Spleen (tissue), 11 donors: ENCODE data around the gene LRIT1. TPM values are rescaled to one million over a fixed set of nuclear protein-coding genes. Genes with fewer than 3 reads are reported as not detected.
A peak's percentile ranks its signal among the peaks of the same experiment; 100 is the strongest.

ENCODE experiments used
- DNase-seq: peaks from one replicate; pipeline ENCODE4 v3.0.0-alpha.2; 2020
- H3K27ac ChIP-seq, 8 donors: fragments of 200-600 bp; sonication (generic) in 7 of 8; 1 replicate in 4 of 8; 2 replicates in 4 of 8; pipeline versions ENCODE4 v1.5.0 to v1.8.0; 2016 to 2021; ENCODE audit warnings: inconsistent platforms in 4 of 8, mild to moderate bottlenecking in 4 of 8, moderate library complexity in 1 of 8
- H3K27me3 ChIP-seq, 7 donors: fragments of 200-600 bp; sonication (generic) in 6 of 7; replicated peaks in 1 of 7; 1 replicate in 4 of 7; 2 replicates in 3 of 7; pipeline versions ENCODE4 v1.5.0 to v1.8.0; 2016 to 2021; ENCODE audit warnings: inconsistent platforms in 3 of 7, mild to moderate bottlenecking in 1 of 7
- H3K36me3 ChIP-seq, 6 donors: fragments of 200-600 bp; sonication (generic) in 5 of 6; 1 replicate in 4 of 6; 2 replicates in 2 of 6; pipeline versions ENCODE4 v1.5.0 to v1.8.0; 2016 to 2021; ENCODE audit warnings: inconsistent platforms in 2 of 6
- H3K4me1 ChIP-seq, 6 donors: fragments of 200-600 bp; sonication (generic) in 5 of 6; 1 replicate in 3 of 6; 2 replicates in 3 of 6; pipeline versions ENCODE4 v1.5.0 to v1.8.0; 2016 to 2021; ENCODE audit warnings: inconsistent platforms in 3 of 6
- H3K4me3 ChIP-seq, 8 donors: fragments of 200-600 bp; sonication (generic) in 7 of 8; 1 replicate in 4 of 8; 2 replicates in 4 of 8; pipeline versions ENCODE4 v1.5.0 to v1.8.0; 2016 to 2021; ENCODE audit warnings: inconsistent platforms in 4 of 8, mild to moderate bottlenecking in 4 of 8, moderate library complexity in 2 of 8
- H3K9me3 ChIP-seq, 8 donors: fragments of 200-600 bp; sonication (generic) in 7 of 8; 1 replicate in 4 of 8; 2 replicates in 4 of 8; pipeline versions ENCODE4 v1.5.0 to v1.8.0; 2016 to 2021; ENCODE audit warnings: inconsistent platforms in 4 of 8
- CTCF ChIP-seq, 11 experiments: fragments of 200-600 bp in 7 of 11; fragments of 450-650 bp in 4 of 11; sonication (generic) in 4 of 11; IDR thresholded peaks in 8 of 11; conservative IDR thresholded peaks in 3 of 11; 1 replicate in 7 of 11; 2 replicates in 4 of 11; pipeline versions ENCODE4 v1.4.0 to v1.8.0; 2016 to 2021; ENCODE audit warnings: antibody characterized with exemption in 11 of 11, inconsistent platforms in 4 of 11, mild to moderate bottlenecking in 1 of 11
- POLR2A ChIP-seq, 3 donors: fragments of 450-650 bp; IDR thresholded peaks; one replicate each; pipeline ENCODE4 v1.5.1; 2017; ENCODE audit warnings: antibody characterized with exemption in 3 of 3, mild to moderate bottlenecking in 1 of 3
- POLR2AphosphoS5 ChIP-seq, 3 donors: sonication (generic); formaldehyde crosslinking; IDR thresholded peaks; one replicate each; pipeline ENCODE4 v1.5.1; 2017; ENCODE audit warnings: antibody characterized with exemption in 3 of 3
- WGBS, 5 donors: extraction: QIAGEN DNeasy Blood & Tissue Kit in 3 of 5; methylation state at CpG; one replicate each; pipeline versions ENCODE4 v1.1.5 to v1.1.7; 2013 to 2018; 5-methylcytosine and 5-hydroxymethylcytosine counted together
- intact Hi-C: fragments of 100-400 bp; cut with DNase I; formaldehyde crosslinking; loops from one replicate; pipeline ENCODE4 v1.15.0; 2023; ENCODE audit warnings: low total_unique reads
- polyA plus RNA-seq, 3 donors: library from polyadenylated mRNA; stranded (reverse); fragments of 200-250 nt; gene quantifications; one replicate each; pipeline ENCODE4 v1.2.1, GENCODE V29; 2013
- total RNA-seq, 7 donors: library from RNA; depleted of rRNA in 3 of 7; stranded (reverse); fragments of >200 nt in 3 of 7; fragmentation: NEBNext Ultra II Directional in 4 of 7; extraction: Animal tissue kit (Norgen Biotek cat#: 25700) in 4 of 7; gene quantifications; one replicate each; pipeline versions ENCODE4 v1.1.0 to v1.2.1, GENCODE V29; 2016 to 2021
- donor health status: healthy with polysubstance abuse.
- donor health status: DM: no; HTN: no; CAD: no; lungs with moderate emphysema.
- donor health status: DM: no; HTN: no; CAD: no.
- donor health status: Bipolar disorder and iron deficiency.
- donor health status: healthy.
- donor health status: DM: no; HTN: no; CAD: no.
- donor health status: DM: yes; HTN: yes; CAD: no.

The LRIT1 gene
- total and polyA plus RNA-seq, 10 donors = not detected

GRCh38 chr10:84204122-84204521 lies 37.2 kb downstream of the LRIT1 start:
- no peak overlapping the region for H3K4me3 ChIP-seq
- H3K27ac ChIP-seq = no peak overlapping the region
- peak; percentile 61 for DNase-seq
- intact Hi-C loops = no loop called here
- 76 to 94% (median 83%) methylated on average over 1 to 4 of the region's 4 CpGs for WGBS, 5 donors
- no peak for TF ChIP-seq POLR2A (IDR thresholded peaks at IDR 0.05)
- peak in 6 of 11 experiments; percentile 8 to 37 (median 22) for TF ChIP-seq CTCF (IDR thresholded peaks at IDR 0.05 in 8 of 11, conservative IDR thresholded peaks at IDR 0.05 in 3 of 11)
- no peak for TF ChIP-seq POLR2AphosphoS5 (IDR thresholded peaks at IDR 0.05)
- H3K36me3 ChIP-seq = no peaks in the 10 kb centered on the region
- peaks cover 0 to 5% (median 0%) of the 10 kb centered on the region in 7 donors for H3K27me3 ChIP-seq
- no peaks in the 10 kb centered on the region for H3K9me3 ChIP-seq
- peaks cover 0 to 7% (median 0%) of the 10 kb centered on the region in 6 donors for H3K4me1 ChIP-seq

- 86 to 96% (median 90%) methylated on average over 4 to 5 of the region's 5 CpGs for WGBS, 5 donors
- intact Hi-C loops = no loop called here
These were observed 39.0 kb downstream of the LRIT1 start for GRCh38 chr10:84202349-84202748.

DNA sequence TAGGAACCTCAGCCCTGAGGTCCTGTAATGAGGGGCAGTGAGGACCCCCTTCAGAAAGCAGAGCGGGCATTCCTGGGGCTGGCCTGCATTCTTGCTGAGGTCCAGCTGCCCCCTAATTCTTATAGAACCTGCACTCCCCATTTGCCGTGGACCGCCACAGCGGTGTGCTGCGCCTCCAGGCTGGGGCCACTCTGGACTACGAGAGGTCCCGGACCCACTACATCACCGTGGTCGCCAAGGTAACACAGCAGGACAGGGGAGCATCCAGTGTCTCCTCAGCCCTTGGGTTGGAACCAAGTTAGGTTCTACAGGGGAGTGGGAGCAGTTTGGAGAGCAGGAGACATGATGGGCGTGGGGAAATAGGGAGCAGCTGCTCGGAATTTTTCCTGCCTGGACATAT lies 39.7 kb downstream of the LRIT1 start:
- Histone ChIP-seq H3K9me3 (no peaks in the 10 kb centered on the region), H3K27ac (peak overlapping the region in 5 of 8 donors; percentile 24 to 75 (median 45)), H3K36me3 (no peaks in the 10 kb centered on the region), H3K4me3 (no peak overlapping the region), H3K4me1 (peaks cover 0 to 14% (median 0%) of the 10 kb centered on the region in 6 donors), H3K27me3 (peaks cover 0 to 12% (median 0%) of the 10 kb centered on the region in 7 donors)
- intact Hi-C loops = no loop called here
- DNase-seq = peak; percentile 56
- WGBS, 5 donors = 89 to 96% (median 93%) methylated on average over 11 of the region's 11 CpGs
- no peak for TF ChIP-seq CTCF (IDR thresholded peaks at IDR 0.05 in 8 of 11, conservative IDR thresholded peaks at IDR 0.05 in 3 of 11)
- no peak for TF ChIP-seq POLR2A (IDR thresholded peaks at IDR 0.05)
- TF ChIP-seq POLR2AphosphoS5 (IDR thresholded peaks at IDR 0.05) = no peak

More at GRCh38 chr10:84202349-84202748, 39.0 kb downstream of the LRIT1 start:
- peak; percentile 60 for DNase-seq
- Histone ChIP-seq H3K27ac (no peak overlapping the region), H3K36me3 (no peaks in the 10 kb centered on the region), H3K27me3 (peaks cover 0 to 5% (median 0%) of the 10 kb centered on the region in 7 donors), H3K4me3 (no peak overlapping the region), H3K4me1 (peaks cover 0 to 9% (median 0%) of the 10 kb centered on the region in 6 donors), H3K9me3 (no peaks in the 10 kb centered on the region)
- TF ChIP-seq CTCF (IDR thresholded peaks at IDR 0.05 in 8 of 11, conservative IDR thresholded peaks at IDR 0.05 in 3 of 11) = no peak
- TF ChIP-seq POLR2AphosphoS5 (IDR thresholded peaks at IDR 0.05) = no peak
- TF ChIP-seq POLR2A (IDR thresholded peaks at IDR 0.05) = no peak

DNA sequence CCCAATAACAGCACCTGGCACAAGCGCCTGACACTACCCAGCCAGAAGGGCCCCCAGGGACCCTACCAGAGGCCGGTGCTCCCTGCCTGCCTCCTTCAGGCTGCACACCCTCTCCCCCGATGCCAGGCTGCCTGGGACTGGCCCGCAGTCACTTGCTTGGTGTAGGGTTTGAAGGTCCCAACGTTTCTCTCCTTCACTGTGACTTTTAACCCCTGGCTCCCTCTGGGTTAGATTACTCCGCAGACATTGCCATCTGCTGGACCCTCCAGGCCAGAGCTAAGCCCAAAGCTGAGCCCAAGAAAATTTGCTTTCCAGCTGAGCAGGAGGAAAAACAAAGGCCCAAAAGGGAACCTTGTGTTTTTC lies 40.1 kb downstream of the LRIT1 start:
- no peak overlapping the region for H3K4me3 ChIP-seq
- intact Hi-C loops = no loop called here
- H3K4me1 ChIP-seq = peaks cover 0 to 17% (median 0%) of the 10 kb centered on the region in 6 donors
- 44 to 74% (median 57%) methylated on average over 6 of the region's 6 CpGs for WGBS, 5 donors
- H3K27ac ChIP-seq = peak overlapping the region in 5 of 8 donors; percentile 24 to 75 (median 45)
- TF ChIP-seq CTCF (IDR thresholded peaks at IDR 0.05 in 8 of 11, conservative IDR thresholded peaks at IDR 0.05 in 3 of 11) = no peak
- TF ChIP-seq POLR2AphosphoS5 (IDR thresholded peaks at IDR 0.05) = peak in 1 of 3 donors; percentile 55
- no peak for TF ChIP-seq POLR2A (IDR thresholded peaks at IDR 0.05)
- H3K9me3 ChIP-seq = no peaks in the 10 kb centered on the region
- H3K36me3 ChIP-seq = no peaks in the 10 kb centered on the region
- peaks cover 0 to 16% (median 0%) of the 10 kb centered on the region in 7 donors for H3K27me3 ChIP-seq
- DNase-seq = no peak
